K562 (cell line): ENCODE measurements around the gene ZMYM1. TPM values are rescaled to one million over a fixed set of nuclear protein-coding genes. Genes with fewer than 3 reads are reported as not detected.

Experiments
- ATAC-seq: fragments of 200-7000 bp; cut with Tn5 transposase; 3 replicates; pipeline ENCODE4 v1.9.1; 2020; ENCODE audit warnings: moderate library complexity
- BruUV-seq: library from RNA; stranded (reverse); fragments of 400-500 nt; replicated peaks from 2 replicates; lab custom pipeline; 2021; lab: Mats Ljungman, UMichigan
- CTCF ChIA-PET: fragments of 300-600 bp; formaldehyde crosslinking; extraction: SDS; loops from one replicate; lab custom pipeline; 2021; ENCODE audit warnings: low intra/inter-chr PET ratio; lab: Yijun Ruan, JAX
- POLR2A ChIA-PET: fragments of 300-600, 350-650 bp; sonication (Branson Sonifier 250); formaldehyde crosslinking; extraction: SDS; loops from one replicate; lab custom pipeline; 2021; ENCODE audit warnings: antibody characterized with exemption, inconsistent platforms; lab: Yijun Ruan, JAX
- DNase-seq, 4 experiments: peaks; one replicate each; pipeline versions ENCODE4 v3.0.0 to v3.0.0-alpha.2; 2011 to 2018; ENCODE audit warnings: low spot score in 3 of 4, mixed read lengths in 3 of 4; ENCODE audit errors: extremely low read depth in 1 of 4
- FAIRE-seq: peaks from 2 replicates; lab custom pipeline; 2011; peaks lifted over from hg19 to GRCh38; lab: Jason Lieb, UNC
- H2AFZ ChIP-seq: 2 replicates; pipeline ENCODE4 v1.6.0; 2011; ENCODE audit warnings: low read depth, low read length, control low read depth, inconsistent platforms
- H3K27ac ChIP-seq: fragments of 200-600 bp; 3 replicates; pipeline ENCODE4 v1.8.0; 2011; ENCODE audit warnings: low read depth, mild to moderate bottlenecking, control low read depth, inconsistent platforms, low read length, moderate library complexity, mixed read lengths; ENCODE audit errors: extremely low read depth
- H3K27me3 ChIP-seq, 2 experiments: fragments of 300-600 bp in 1 of 2; 2 replicates in 1 of 2; 3 replicates in 1 of 2; pipeline versions ENCODE4 v1.6.0 to v1.8.0; 2011; ENCODE audit warnings: inconsistent platforms in 2 of 2, low read length in 2 of 2, mild to moderate bottlenecking in 1 of 2, mixed read lengths in 1 of 2, moderate library complexity in 1 of 2; ENCODE audit not compliant: control insufficient read depth in 2 of 2, insufficient read depth in 2 of 2
- H3K36me3 ChIP-seq: fragments of 300-600 bp; 3 replicates; pipeline ENCODE4 v1.8.0; 2011; ENCODE audit warnings: mild to moderate bottlenecking, low read length, inconsistent platforms; ENCODE audit not compliant: control insufficient read depth, insufficient read depth
- H3K4me1 ChIP-seq, 2 experiments: fragments of 200-600 bp in 1 of 2; replicated peaks in 1 of 2; 2 replicates in 1 of 2; 3 replicates in 1 of 2; pipeline versions ENCODE4 v1.5.1 to v1.8.0; 2011; ENCODE audit warnings: inconsistent platforms in 2 of 2, low read length in 2 of 2, mild to moderate bottlenecking in 1 of 2, mixed read lengths in 1 of 2, moderate library complexity in 1 of 2; ENCODE audit not compliant: control insufficient read depth in 2 of 2, insufficient read depth in 2 of 2
- H3K4me2 ChIP-seq: 2 replicates; pipeline ENCODE4 v1.6.1; 2011; ENCODE audit warnings: low read length, control low read depth, inconsistent platforms, mixed read lengths; ENCODE audit not compliant: insufficient read depth
- H3K4me3 ChIP-seq: fragments of 200-600 bp; sonication (generic), shearing (Covaris generic); 2 replicates; pipeline ENCODE4 v1.5.1; 2016; ENCODE audit warnings: control low read depth, inconsistent platforms
- H3K79me2 ChIP-seq: fragments of 200-600 bp; 3 replicates; pipeline ENCODE4 v1.8.0; 2011; ENCODE audit warnings: low read length, inconsistent platforms; ENCODE audit not compliant: control insufficient read depth, insufficient read depth
- H3K9ac ChIP-seq, 2 experiments: 2 replicates each; pipeline versions ENCODE4 v1.6.0 to v1.6.1; 2011; ENCODE audit warnings: low read depth in 2 of 2, low read length in 2 of 2, control low read depth in 1 of 2, inconsistent platforms in 1 of 2, mild to moderate bottlenecking in 1 of 2, mixed read lengths in 1 of 2; ENCODE audit not compliant: insufficient read depth in 1 of 2
- H3K9me1 ChIP-seq: one replicate; pipeline ENCODE4 v1.6.0; 2011; ENCODE audit warnings: inconsistent platforms, mild to moderate bottlenecking, low read length, moderate library complexity; ENCODE audit not compliant: control insufficient read depth, insufficient read depth
- H3K9me3 ChIP-seq: replicated peaks from 2 replicates; pipeline ENCODE4 v1.5.1; 2011; ENCODE audit warnings: low read depth, low read length, inconsistent platforms; ENCODE audit not compliant: control insufficient read depth, insufficient read depth
- H4K20me1 ChIP-seq: replicated peaks from 2 replicates; pipeline ENCODE4 v1.6.1; 2011; ENCODE audit warnings: low read length, inconsistent platforms, mixed read lengths; ENCODE audit not compliant: control insufficient read depth, insufficient read depth
- CXXC5 ChIP-seq: fragments of 250-450 bp; sonication (Bioruptor Pico); IDR thresholded peaks from 2 replicates; pipeline ENCODE4 v1.8.0; 2022; ENCODE audit warnings: inconsistent platforms, mild to moderate bottlenecking, moderate library complexity
- DNMT1 ChIP-seq: fragments of 450-650 bp; IDR thresholded peaks from 2 replicates; pipeline ENCODE4 v1.6.1; 2016; ENCODE audit warnings: antibody characterized with exemption, mild to moderate bottlenecking
- TBL1XR1 ChIP-seq, 2 experiments: IDR thresholded peaks; 2 replicates each; pipeline ENCODE4 v1.6.1; 2012; ENCODE audit warnings: improper control_type of control experiment in 2 of 2, low read length in 2 of 2, mild to moderate bottlenecking in 1 of 2
- ZNF175 ChIP-seq: fragments of 200-800 bp; sonication (Bioruptor generic); IDR thresholded peaks from 2 replicates; pipeline ENCODE4 v1.6.1; 2016; ENCODE audit warnings: low read depth, mild to moderate bottlenecking, missing genetic modification characterization, missing compliant biosample characterization
- ZNF449 ChIP-seq: fragments of 250-450 bp; sonication (Bioruptor Pico); IDR thresholded peaks from 2 replicates; pipeline ENCODE4 v1.8.0; 2022; ENCODE audit warnings: moderate library complexity, mild to moderate bottlenecking, inconsistent platforms
- WGBS: fragments of 100-300 bp; shearing (Covaris generic); methylation state at CpG from one replicate; pipeline ENCODE4 v1.1.6; 2016; ENCODE audit warnings: low coverage, mixed read lengths; ENCODE audit not compliant: insufficient coverage; ENCODE audit errors: missing lambda C conversion rate; 5-methylcytosine and 5-hydroxymethylcytosine counted together
- in situ Hi-C: fragments of 300-500 bp; cut with MboI; formaldehyde crosslinking; loops from 4 replicates; pipeline ENCODE4 v1.15.0; 2018; ENCODE audit warnings: inconsistent platforms, mixed read lengths
- intact Hi-C: fragments of 100-400 bp; cut with micrococcal nuclease; formaldehyde crosslinking; loops from 2 replicates; pipeline ENCODE4 v1.14.2; 2022
- polyA plus RNA-seq, 8 experiments: library from polyadenylated mRNA; depleted of rRNA in 4 of 8; stranded (reverse) in 5 of 8; unstranded in 3 of 8; fragments of >200 nt; fragmentation: Nextera tagmentation in 2 of 8; fragmentation: Illumina TruSeq in 1 of 8; extraction: Ambion mirVana in 2 of 8; extraction: Trizol in 1 of 8; gene quantifications; 2 replicates each; pipeline versions ENCODE4 v1.2.1 to v1.2.3, GENCODE V29; 2011 to 2014; ENCODE audit warnings: inconsistent platforms in 1 of 8, missing spikeins in 1 of 8
- total RNA-seq, 7 experiments: library from RNA; depleted of rRNA in 6 of 7; stranded (reverse); fragments of >200 nt in 6 of 7; fragmentation: Illumina TruSeq in 2 of 7; extraction: Trizol in 2 of 7; gene quantifications; 2 replicates each; pipeline versions ENCODE4 v1.2.1 to v1.2.3, GENCODE V29; 2011 to 2021; ENCODE audit warnings: low replicate concordance in 1 of 7

ZMYM1 gene
- total and polyA plus RNA-seq, 9 of the 15 experiments (the other 6 are each of a cell fraction or from before 2014, with no cell fraction given) = 7.5 to 25.4 (median 15.8) TPM

- H3K4me1 ChIP-seq = no peaks in the 10 kb centered on the region
- H3K36me3 ChIP-seq = peaks cover 63% of the 10 kb centered on the region; the same call in 2 of the 3 replicates
- no peak overlapping the region for H3K27ac ChIP-seq
- POLR2A ChIA-PET = interaction anchor here (0.6 to 1.1 kb wide), 2 partner anchors 10 to 238 kb away, joined by 3 read pairs; partner anchors contain the start of gene SMIM12
- CTCF ChIA-PET = no interaction called here
- no peaks in the 10 kb centered on the region for H3K79me2 ChIP-seq
- no peak overlapping the region for H3K4me2 ChIP-seq
- H3K9ac ChIP-seq = no peak overlapping the region
- no peaks in the 10 kb centered on the region for H3K27me3 ChIP-seq
- ATAC-seq (no peak), FAIRE-seq (no peak), DNase-seq (no peak)
- no peak overlapping the region for H3K4me3 ChIP-seq
- no peak for TF ChIP-seq ZNF449 (CRISPR knock-in tag)
- no peak for TF ChIP-seq ZNF175 (CRISPR knock-in tag)
- no peak for TF ChIP-seq TBL1XR1 (IDR thresholded peaks at IDR 0.05; ENCODE audit: low read length in 2 of 2)
- TF ChIP-seq CXXC5 (CRISPR knock-in tag) = no peak
- no peak for TF ChIP-seq DNMT1
- H3K9me3 ChIP-seq = no peaks in the 10 kb centered on the region
- no peaks in the 10 kb centered on the region for H3K9me1 ChIP-seq
- BruUV-seq = no TSS peak
- in situ Hi-C loops = no loop called here
- H4K20me1 ChIP-seq = no peaks in the 10 kb centered on the region
- no peak overlapping the region for H2AFZ ChIP-seq
- WGBS = 0% methylated on average over 1 of the region's 1 CpG
- intact Hi-C loops = no loop called here
Observed at GRCh38 chr1:35097224-35097623, 18.0 kb downstream of the ZMYM1 start.
